GM12872 (cell line): ENCODE results near the gene BARD1.

Source experiments
- TF ChIP-seq, protein P1 (sequence below): IDR thresholded peaks from 3 replicates; pipeline ENCODE4 v1.5.1; 2011; ENCODE audit warnings: low read depth, mild to moderate bottlenecking, low read length, moderate library complexity; ENCODE audit not compliant: insufficient read depth

BARD1 gene

DNA sequence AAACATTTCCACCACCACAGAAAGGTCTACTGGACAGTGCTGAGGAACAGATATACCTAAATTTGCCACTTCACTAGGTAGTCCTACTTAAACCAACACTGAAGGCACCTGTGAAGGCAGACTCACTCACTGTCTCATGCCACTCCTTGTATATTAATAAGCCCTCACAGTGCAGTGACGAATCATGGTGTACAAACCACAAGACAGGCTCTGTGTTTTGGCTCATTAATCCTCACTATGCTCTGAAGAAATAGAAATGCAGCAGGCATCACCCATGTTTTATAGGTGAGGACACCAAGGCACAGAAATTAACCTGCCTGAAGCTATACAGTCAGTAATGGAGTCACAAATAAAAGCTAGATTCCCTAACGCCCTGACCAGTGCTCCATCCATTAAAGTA lies 44.3 kb downstream of the BARD1 start:
- TF ChIP-seq, protein P1, sequence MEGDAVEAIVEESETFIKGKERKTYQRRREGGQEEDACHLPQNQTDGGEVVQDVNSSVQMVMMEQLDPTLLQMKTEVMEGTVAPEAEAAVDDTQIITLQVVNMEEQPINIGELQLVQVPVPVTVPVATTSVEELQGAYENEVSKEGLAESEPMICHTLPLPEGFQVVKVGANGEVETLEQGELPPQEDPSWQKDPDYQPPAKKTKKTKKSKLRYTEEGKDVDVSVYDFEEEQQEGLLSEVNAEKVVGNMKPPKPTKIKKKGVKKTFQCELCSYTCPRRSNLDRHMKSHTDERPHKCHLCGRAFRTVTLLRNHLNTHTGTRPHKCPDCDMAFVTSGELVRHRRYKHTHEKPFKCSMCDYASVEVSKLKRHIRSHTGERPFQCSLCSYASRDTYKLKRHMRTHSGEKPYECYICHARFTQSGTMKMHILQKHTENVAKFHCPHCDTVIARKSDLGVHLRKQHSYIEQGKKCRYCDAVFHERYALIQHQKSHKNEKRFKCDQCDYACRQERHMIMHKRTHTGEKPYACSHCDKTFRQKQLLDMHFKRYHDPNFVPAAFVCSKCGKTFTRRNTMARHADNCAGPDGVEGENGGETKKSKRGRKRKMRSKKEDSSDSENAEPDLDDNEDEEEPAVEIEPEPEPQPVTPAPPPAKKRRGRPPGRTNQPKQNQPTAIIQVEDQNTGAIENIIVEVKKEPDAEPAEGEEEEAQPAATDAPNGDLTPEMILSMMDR, result no peak

DNA sequence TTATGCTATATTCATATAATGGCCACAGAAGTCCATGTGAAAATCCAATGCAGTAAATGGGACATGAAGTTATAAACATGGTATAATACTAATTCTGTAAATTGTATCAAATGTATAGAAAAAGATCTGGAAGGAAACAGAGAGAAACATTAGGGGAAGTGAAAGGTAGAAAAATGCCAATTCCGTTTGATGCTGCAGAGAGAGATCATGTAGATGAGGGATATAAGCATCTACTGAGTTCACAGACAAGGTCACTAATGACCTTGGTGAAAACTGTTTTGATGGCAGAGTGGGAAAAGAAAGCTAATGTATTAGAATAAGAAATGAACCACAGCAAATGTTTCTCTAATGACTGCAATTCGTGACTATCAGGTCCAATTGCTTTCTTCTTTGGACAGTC lies 56.0 kb downstream of the BARD1 start:
- TF ChIP-seq, protein P1, result no peak

DNA sequence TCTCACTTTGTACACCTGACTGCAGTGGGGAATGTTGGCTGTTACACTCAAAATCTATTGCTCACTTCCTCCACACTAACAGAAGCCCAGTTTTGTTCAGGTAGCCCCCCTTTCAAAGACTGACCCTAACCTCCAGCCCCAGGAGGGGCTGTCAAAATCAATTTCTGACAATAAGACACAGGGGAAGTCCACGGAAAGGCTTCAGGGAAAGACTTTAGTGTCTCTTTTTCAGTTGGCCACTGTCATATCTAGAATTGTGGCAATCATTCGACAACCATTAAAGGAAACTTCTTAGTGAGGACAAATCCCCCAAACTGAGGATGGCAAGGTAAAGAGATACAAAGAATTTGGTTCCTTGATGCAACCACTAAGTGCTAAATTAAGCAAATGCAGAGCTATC lies 59.0 kb downstream of the BARD1 start:
- TF ChIP-seq, protein P1, result no peak

DNA sequence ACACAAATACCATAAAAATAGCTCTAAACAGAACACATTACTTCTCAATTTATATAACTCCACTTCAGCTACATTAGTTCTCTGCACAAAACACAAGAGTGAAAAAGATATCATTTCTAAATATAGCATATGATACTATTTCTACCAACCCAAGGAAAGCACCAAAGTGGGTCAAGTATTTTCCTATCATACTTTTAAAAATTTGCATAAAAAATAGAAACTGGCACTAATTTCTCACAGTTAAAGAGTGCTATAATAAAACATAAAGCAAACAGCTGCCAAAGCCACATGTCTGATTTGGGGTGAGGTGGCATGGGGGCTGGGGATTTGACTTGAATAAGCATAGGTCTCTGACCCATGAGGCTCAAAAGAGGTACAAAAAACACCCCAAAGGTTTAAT lies 61.5 kb downstream of the BARD1 start:
- TF ChIP-seq, protein P1, result no peak

DNA sequence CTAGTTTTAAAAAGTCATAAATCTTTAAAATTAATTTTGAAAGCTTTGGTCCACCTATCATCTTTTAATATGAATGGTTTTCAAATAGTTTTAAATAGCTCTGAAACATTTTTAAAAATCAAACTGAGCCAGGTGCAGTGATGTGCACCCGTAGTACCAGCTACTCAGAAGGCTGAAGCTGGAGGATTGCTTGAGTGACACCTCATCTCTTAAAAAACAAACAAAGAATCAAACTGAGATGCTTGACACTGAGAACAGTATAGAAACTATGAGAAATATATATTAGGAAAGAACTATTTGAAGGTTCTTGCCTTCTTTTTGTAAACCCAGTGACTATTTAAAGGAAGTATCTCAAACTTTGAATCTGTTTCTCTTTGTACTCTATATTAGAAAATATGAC lies 67.4 kb downstream of the BARD1 start:
- TF ChIP-seq, protein P1, result no peak

GRCh38 chr2:214740867-214741395 lies 68.6 kb downstream of the BARD1 start:
- TF ChIP-seq, protein P1, result no peak

DNA sequence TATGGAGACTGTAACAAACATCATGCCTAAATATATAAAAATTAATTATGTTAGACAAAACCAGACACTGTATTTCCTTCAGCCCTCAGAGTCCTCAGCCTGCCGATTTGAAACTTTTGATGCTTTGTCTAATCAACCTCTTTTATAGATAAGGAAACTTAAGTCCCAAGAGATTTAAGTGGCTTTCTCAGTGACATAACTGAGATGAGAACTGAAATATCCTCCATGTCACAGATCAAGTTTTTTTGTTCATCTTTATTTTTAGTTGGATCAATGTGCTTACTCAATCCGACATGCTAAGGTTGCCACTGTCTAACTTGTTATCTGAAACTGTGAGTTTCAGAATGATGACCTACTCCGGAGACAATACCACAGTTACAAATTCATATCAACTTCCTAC lies 72.3 kb downstream of the BARD1 start:
- TF ChIP-seq, protein P1, result no peak
